GM10266 (cell line): ENCODE results near the gene SURF1.

Source experiments
- DNase-seq: peaks from one replicate; pipeline ENCODE4 v3.0.0; 2012; ENCODE audit errors: extremely low spot score
- CTCF ChIP-seq: IDR thresholded peaks from 2 replicates; pipeline ENCODE4 v1.5.1; 2012; ENCODE audit warnings: mild to moderate bottlenecking, low read depth; ENCODE audit not compliant: control insufficient read depth, insufficient read depth; ENCODE audit errors: missing control alignments

Gene SURF1

DNA sequence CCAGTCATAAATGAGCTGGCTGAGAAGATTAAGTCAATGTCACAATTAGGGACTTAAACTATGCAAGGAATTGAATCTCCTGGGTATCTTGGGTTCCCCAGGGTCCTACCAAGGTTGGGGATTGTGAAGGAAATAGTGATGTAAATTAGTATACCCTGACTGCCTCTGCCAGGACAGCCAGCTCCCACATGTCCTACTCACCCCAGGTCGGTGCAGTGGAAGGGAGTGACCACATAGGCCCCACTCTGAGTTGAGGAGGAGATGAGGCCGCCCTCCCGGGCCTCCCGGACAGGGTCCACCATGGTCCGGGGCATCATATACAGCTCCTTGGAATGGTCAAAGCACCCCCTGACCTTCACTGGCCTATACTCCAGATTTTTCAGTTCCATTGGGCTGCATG is 2.7 kb downstream of the SURF1 start:
- no peak for DNase-seq
- no peak for TF ChIP-seq CTCF

DNA sequence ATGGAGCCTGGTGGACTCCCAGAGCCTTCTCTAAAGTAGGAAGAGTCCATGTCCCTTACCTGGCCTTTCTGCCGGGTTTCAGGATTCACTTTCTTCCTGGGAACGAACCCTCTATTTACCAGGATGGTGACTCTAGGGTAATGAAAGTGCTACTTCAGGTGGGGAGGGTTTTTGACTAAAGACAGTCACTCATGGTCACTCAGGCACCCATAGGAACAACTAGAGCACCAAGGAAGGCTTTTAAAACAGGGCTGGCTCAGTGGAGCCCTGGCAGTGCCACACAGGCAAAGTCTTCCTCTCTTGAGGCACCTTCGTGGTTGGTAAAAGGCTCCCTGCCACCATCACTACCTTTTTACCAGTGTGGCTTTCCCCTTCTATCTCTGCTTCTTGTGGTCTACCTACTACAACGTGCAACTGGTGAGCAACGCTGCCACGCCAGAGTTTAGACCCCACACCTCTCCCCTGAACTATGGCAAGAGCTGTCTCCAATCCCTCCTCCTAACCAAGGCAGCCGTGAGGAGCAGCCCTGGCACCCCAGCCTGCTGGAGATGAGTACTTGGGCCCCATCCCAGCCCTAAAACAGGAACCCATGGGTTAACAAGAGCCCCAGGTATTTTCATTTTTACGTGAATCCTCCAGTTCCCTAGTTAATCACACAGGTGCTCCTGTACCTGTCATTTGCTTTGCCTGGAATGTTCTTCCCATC is 3.5 kb downstream of the SURF1 start:
- TF ChIP-seq CTCF, result no peak
- DNase-seq, result no peak

- peak; percentile 63 for TF ChIP-seq CTCF
- DNase-seq, result peak; percentile 57
These were observed 4.2 kb downstream of the SURF1 start for GRCh38 chr9:133351908-133352634.

GRCh38 chr9:133351526-133351907 is 4.8 kb downstream of the SURF1 start:
- no peak for DNase-seq
- TF ChIP-seq CTCF, result no peak

- DNase-seq, result no peak
These were observed 6.2 kb downstream of the SURF1 start for GRCh38 chr9:133349965-133350616.

GRCh38 chr9:133348718-133349573 is 7.3 kb downstream of the SURF1 start:
- TF ChIP-seq CTCF, result no peak
- no peak for DNase-seq

More at GRCh38 chr9:133349965-133350616, 6.2 kb downstream of the SURF1 start:
- TF ChIP-seq CTCF, result no peak
